Measurements from ENCODE around the gene SIGLEC8. TPM values are rescaled to one million over a fixed set of nuclear protein-coding genes. Genes with fewer than 3 reads are reported as not detected.

The SIGLEC8 gene
- total RNA-seq, 2 experiments from 2014 or later, result not detected

DNA sequence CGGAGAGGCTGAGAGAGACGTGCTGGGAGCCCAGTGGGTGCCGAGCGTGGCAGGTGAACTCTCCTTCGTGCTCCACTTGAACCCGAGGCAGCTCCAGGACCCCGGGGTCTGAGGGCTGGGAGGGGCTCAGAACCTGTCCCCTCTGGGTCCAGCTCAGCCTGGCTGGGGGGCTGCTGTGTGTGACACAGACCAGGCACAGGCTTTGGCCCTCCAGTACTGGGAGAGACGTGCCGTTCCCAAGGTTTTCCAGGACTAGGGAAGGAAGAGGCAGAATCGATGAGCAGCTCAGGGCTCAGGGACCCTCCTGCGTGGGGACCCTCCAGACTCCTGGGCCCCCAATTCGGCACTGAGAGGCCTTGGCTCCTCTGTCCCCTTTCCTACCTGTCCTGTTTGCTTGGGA, 43.1 kb downstream of the SIGLEC8 start:
- H3K9me3 Mint-ChIP-seq, result no peaks in the 10 kb centered on the region
- no peak for DNase-seq
- ChIA-PET CTCF (no interaction called here), POLR2A (no interaction called here)
- H3K4me1 Mint-ChIP-seq (ENCODE audit: low read depth), result no peaks in the 10 kb centered on the region
- Histone ChIP-seq H3K36me3 (ENCODE audit: insufficient read depth, low read length) (no peaks in the 10 kb centered on the region), H3K27ac (ENCODE audit: low read depth in 1 of 2, low read length in 2 of 2) (no peak overlapping the region), H3K4me1 (ENCODE audit: insufficient read depth, low read length) (peaks cover 5% of the 10 kb centered on the region), H3K27me3 (ENCODE audit: control insufficient read depth in 1 of 2, insufficient read depth in 2 of 2, low read length in 2 of 2) (peaks cover 0 to 4% of the 10 kb centered on the region in 2 experiments), H3K9me3 (ENCODE audit: control insufficient read depth in 1 of 2, insufficient read depth in 1 of 2, low read length in 2 of 2) (no peaks in the 10 kb centered on the region), H3K4me3 (ENCODE audit: low read length) (no peak overlapping the region)
- H3K36me3 Mint-ChIP-seq (ENCODE audit: low read depth), result no peaks in the 10 kb centered on the region
- intact Hi-C loops (cut with DNase I, micrococcal nuclease), result no loop called here
- H3K27me3 Mint-ChIP-seq, result peaks cover 21% of the 10 kb centered on the region
- TF ChIP-seq, protein P1, sequence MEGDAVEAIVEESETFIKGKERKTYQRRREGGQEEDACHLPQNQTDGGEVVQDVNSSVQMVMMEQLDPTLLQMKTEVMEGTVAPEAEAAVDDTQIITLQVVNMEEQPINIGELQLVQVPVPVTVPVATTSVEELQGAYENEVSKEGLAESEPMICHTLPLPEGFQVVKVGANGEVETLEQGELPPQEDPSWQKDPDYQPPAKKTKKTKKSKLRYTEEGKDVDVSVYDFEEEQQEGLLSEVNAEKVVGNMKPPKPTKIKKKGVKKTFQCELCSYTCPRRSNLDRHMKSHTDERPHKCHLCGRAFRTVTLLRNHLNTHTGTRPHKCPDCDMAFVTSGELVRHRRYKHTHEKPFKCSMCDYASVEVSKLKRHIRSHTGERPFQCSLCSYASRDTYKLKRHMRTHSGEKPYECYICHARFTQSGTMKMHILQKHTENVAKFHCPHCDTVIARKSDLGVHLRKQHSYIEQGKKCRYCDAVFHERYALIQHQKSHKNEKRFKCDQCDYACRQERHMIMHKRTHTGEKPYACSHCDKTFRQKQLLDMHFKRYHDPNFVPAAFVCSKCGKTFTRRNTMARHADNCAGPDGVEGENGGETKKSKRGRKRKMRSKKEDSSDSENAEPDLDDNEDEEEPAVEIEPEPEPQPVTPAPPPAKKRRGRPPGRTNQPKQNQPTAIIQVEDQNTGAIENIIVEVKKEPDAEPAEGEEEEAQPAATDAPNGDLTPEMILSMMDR (IDR thresholded peaks at IDR 0.05), result no peak
- H3K27ac Mint-ChIP-seq, result no peak overlapping the region
- ATAC-seq (ENCODE audit: poor library complexity), result no peak
- H3K4me3 Mint-ChIP-seq, result no peak overlapping the region

DNA sequence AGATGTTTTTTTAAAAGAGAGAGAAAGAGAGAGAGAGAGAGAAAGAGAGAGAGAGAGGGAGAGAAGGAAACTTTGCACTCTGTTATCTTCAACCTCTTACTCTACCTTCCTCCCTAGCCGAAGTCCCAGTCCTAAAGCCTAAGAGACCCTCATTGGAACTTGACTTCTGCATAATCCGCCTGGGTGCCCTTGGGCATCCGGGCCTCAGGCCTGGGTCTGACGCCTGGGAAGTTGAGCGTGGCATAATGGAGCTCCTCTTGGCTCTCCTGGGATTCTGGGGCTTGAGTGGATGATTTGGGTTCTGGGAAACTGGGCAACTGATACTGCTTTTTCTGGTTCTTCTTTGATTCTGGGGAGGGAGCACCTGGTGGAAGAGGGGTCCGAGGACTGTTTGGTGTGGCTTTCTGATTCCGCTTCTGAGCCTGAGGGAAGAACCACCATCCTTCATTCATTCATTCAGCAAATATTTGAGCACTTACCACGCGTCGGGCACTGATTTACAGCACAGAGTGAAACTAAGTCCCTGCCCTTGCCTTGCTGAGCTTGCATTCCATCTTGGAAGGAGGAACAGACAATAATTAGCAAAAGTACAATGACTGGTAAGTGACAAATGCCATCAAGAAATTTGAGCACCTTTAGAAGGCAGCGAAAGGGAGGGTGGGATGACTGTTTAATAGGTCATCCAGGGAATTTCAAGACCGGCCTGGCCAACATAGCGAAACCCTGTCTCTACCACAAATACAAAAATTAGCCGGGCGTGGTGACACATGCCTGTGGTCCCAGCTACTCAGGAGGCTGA, 47.1 kb downstream of the SIGLEC8 start:
- intact Hi-C loops (cut with DNase I, micrococcal nuclease), result no loop called here
- Mint-ChIP-seq H3K36me3 (ENCODE audit: low read depth) (no peaks in the 10 kb centered on the region), H3K4me1 (ENCODE audit: low read depth) (no peaks in the 10 kb centered on the region), H3K4me3 (no peak overlapping the region), H3K27me3 (peaks cover 13% of the 10 kb centered on the region), H3K27ac (no peak overlapping the region), H3K9me3 (no peaks in the 10 kb centered on the region)
- POLR2A ChIA-PET, result no interaction called here
- no peak overlapping the region for H3K27ac ChIP-seq (ENCODE audit: low read depth in 1 of 2, low read length in 2 of 2)
- H3K9me3 ChIP-seq (ENCODE audit: control insufficient read depth in 1 of 2, insufficient read depth in 1 of 2, low read length in 2 of 2), result no peaks in the 10 kb centered on the region
- no peaks in the 10 kb centered on the region for H3K27me3 ChIP-seq (ENCODE audit: control insufficient read depth in 1 of 2, insufficient read depth in 2 of 2, low read length in 2 of 2)
- DNase-seq, result no peak
- TF ChIP-seq, protein P1 (IDR thresholded peaks at IDR 0.05), result no peak
- CTCF ChIA-PET, result no interaction called here
- no peaks in the 10 kb centered on the region for H3K36me3 ChIP-seq (ENCODE audit: insufficient read depth, low read length)
- H3K4me3 ChIP-seq (ENCODE audit: low read length), result no peak overlapping the region
- ATAC-seq (ENCODE audit: poor library complexity), result no peak
- H3K4me1 ChIP-seq (ENCODE audit: insufficient read depth, low read length), result no peaks in the 10 kb centered on the region

DNA sequence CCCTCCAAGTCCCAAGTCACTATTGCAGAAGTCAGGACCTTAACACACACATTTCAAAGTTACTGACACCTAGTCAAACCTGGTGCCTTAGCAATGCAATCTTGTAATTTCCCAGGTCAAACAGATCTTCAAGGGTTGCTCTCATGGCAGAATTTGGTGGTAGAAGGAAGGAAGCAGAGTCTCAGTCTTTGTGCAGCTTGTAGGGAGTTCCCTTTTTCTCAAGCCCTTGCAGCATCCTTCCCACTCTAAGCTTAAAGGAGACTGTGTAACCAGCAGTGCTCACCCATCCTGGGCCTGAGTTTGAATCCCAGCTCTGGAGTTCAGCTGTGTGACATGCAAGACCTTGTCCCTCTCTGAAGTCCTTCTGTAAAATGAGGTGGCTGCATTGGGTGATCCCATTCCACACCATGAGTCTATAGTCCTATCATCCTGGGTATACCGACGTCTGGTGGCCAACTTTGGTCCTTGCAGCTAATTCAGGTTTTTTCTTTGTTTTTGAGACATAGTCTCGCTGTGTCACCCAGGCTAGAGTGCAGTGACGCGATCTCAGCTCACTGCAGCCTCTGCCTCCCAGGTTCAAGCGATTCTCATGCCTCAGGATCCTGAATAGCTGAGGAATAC, 50.6 kb downstream of the SIGLEC8 start:
- CTCF ChIA-PET, result interaction anchor here (1.1 to 1.3 kb wide), 4 partner anchors 14 to 69 kb away, joined by 3 to 6 read pairs (median 4); no protein-coding TSS in a partner anchor
- Mint-ChIP-seq H3K36me3 (ENCODE audit: low read depth) (no peaks in the 10 kb centered on the region), H3K4me1 (ENCODE audit: low read depth) (no peaks in the 10 kb centered on the region), H3K27ac (no peak overlapping the region), H3K9me3 (no peaks in the 10 kb centered on the region), H3K27me3 (peaks cover 16% of the 10 kb centered on the region), H3K4me3 (no peak overlapping the region)
- H3K36me3 ChIP-seq (ENCODE audit: insufficient read depth, low read length), result no peaks in the 10 kb centered on the region
- TF ChIP-seq, protein P1 (IDR thresholded peaks at IDR 0.05), result no peak
- DNase-seq (peak in 5 of 14 experiments; percentile 11 to 65 (median 50)), ATAC-seq (ENCODE audit: poor library complexity) (peak; percentile 37)
- peaks cover 8 to 15% of the 10 kb centered on the region in 2 experiments for H3K9me3 ChIP-seq (ENCODE audit: control insufficient read depth in 1 of 2, insufficient read depth in 1 of 2, low read length in 2 of 2)
- H3K4me3 ChIP-seq (ENCODE audit: low read length), result no peak overlapping the region
- no peaks in the 10 kb centered on the region for H3K27me3 ChIP-seq (ENCODE audit: control insufficient read depth in 1 of 2, insufficient read depth in 2 of 2, low read length in 2 of 2)
- no peak overlapping the region for H3K27ac ChIP-seq (ENCODE audit: low read depth in 1 of 2, low read length in 2 of 2)
- POLR2A ChIA-PET, result no interaction called here
- H3K4me1 ChIP-seq (ENCODE audit: insufficient read depth, low read length), result no peaks in the 10 kb centered on the region
- intact Hi-C loops (cut with DNase I, micrococcal nuclease), result loop anchor here in 1 of 2 experiments (1.0 kb wide), 1 partner anchor 68 kb away; no protein-coding TSS in a partner anchor
